ENCODE data around the gene CIB4. TPM values are rescaled to one million over a fixed set of nuclear protein-coding genes. Genes with fewer than 3 reads are reported as not detected.

Gene CIB4
- total and polyA plus RNA-seq, 9 of the 15 experiments (the other 6 are each of a cell fraction or from before 2014, with no cell fraction given) = not detected

- no peak for TF ChIP-seq CTCF (IDR thresholded peaks at IDR 0.05 in 2 of 3, conservative IDR thresholded peaks at IDR 0.05 in 1 of 3; ENCODE audit: insufficient read depth in 2 of 3, low read depth in 1 of 3, low read length in 3 of 3)
- TF ChIP-seq HLTF (IDR thresholded peaks at IDR 0.05) = no peak
- TF ChIP-seq DDX20 (tag; IDR thresholded peaks at IDR 0.05; ENCODE audit: low read depth) = no peak
- TF ChIP-seq ZNF699 (CRISPR knock-in tag; IDR thresholded peaks at IDR 0.05; ENCODE audit: insufficient replicate concordance) = no peak
- no peak for TF ChIP-seq NCOR1 (IDR thresholded peaks at IDR 0.05)
- no peak for TF ChIP-seq MEIS2 (IDR thresholded peaks at IDR 0.05; ENCODE audit: partially characterized antibody)
- no peak for TF ChIP-seq XRCC5 (IDR thresholded peaks at IDR 0.05; ENCODE audit: low read depth, low read length)
Observed at GRCh38 chr2:26619096-26619495, 22.1 kb downstream of the CIB4 start (continued).

GRCh38 chr2:26618611-26619010, 22.6 kb downstream of the CIB4 start:
- POLR2A ChIA-PET = no interaction called here
- Histone ChIP-seq H3K79me2 (ENCODE audit: control insufficient read depth, insufficient read depth, low read length) (no peaks in the 10 kb centered on the region), H3K9ac (ENCODE audit: insufficient read depth in 1 of 2, low read depth in 2 of 2, low read length in 2 of 2) (no peak overlapping the region), H3K9me3 (replicated peaks; ENCODE audit: control insufficient read depth, insufficient read depth, low read depth, low read length) (peaks cover 2% of the 10 kb centered on the region; the same call in 1 of the 2 replicates), H2AFZ (ENCODE audit: low read depth, low read length) (no peak overlapping the region), H3K27ac (ENCODE audit: extremely low read depth, low read depth, low read length) (no peak overlapping the region), H4K20me1 (replicated peaks; ENCODE audit: control insufficient read depth, insufficient read depth, low read length) (peaks cover 4% of the 10 kb centered on the region; the same call in 1 of the 2 replicates), H3K4me3 (no peak overlapping the region), H3K4me2 (ENCODE audit: insufficient read depth, low read length) (no peak overlapping the region), H3K4me1 (replicated peaks in 1 of 2; ENCODE audit: control insufficient read depth in 2 of 2, insufficient read depth in 2 of 2, low read length in 2 of 2) (peaks cover 0 to 6% of the 10 kb centered on the region in 2 experiments; a peak in 1 of 5 replicates), H3K27me3 (ENCODE audit: control insufficient read depth in 2 of 2, insufficient read depth in 2 of 2, low read length in 2 of 2) (peaks cover 53 to 71% of the 10 kb centered on the region in 2 experiments), H3K9me1 (ENCODE audit: control insufficient read depth, insufficient read depth, low read length) (no peaks in the 10 kb centered on the region), H3K36me3 (ENCODE audit: control insufficient read depth, insufficient read depth, low read length) (no peaks in the 10 kb centered on the region)
- no TSS peak for BruUV-seq (replicated peaks)
- in situ Hi-C loops (cut with MboI) = no loop called here
- FAIRE-seq (no peak), ATAC-seq (no peak), DNase-seq (ENCODE audit: extremely low read depth in 1 of 4, low spot score in 3 of 4) (no peak)
- CTCF ChIA-PET (ENCODE audit: low intra/inter-chr PET ratio) = no interaction called here
- intact Hi-C loops (cut with micrococcal nuclease) = no loop called here
- WGBS (ENCODE audit: insufficient coverage, low coverage, missing lambda C conversion rate) = under 1% methylated on average over 10 of the region's 10 CpGs
- no peak for TF ChIP-seq TRIM28 (IDR thresholded peaks at IDR 0.05)
- no peak for TF ChIP-seq MTA3 (IDR thresholded peaks at IDR 0.05; ENCODE audit: borderline replicate concordance)
- TF ChIP-seq ETV6 (IDR thresholded peaks at IDR 0.05; ENCODE audit: borderline replicate concordance in 1 of 2, low read depth in 2 of 2, low read length in 1 of 2) = no peak
- TF ChIP-seq ETV6 (CRISPR knock-in tag; IDR thresholded peaks at IDR 0.05; ENCODE audit: borderline replicate concordance) = no peak
- no peak for TF ChIP-seq KDM4B (IDR thresholded peaks at IDR 0.05; ENCODE audit: borderline replicate concordance in 2 of 2, low read depth in 1 of 2)
- no peak for TF ChIP-seq CTCFL (IDR thresholded peaks at IDR 0.05; ENCODE audit: borderline replicate concordance, insufficient read depth, low read depth, low read length, poor library complexity, severe bottlenecking)
- TF ChIP-seq GABPA (tag; conservative IDR thresholded peaks at IDR 0.05; ENCODE audit: low read depth) = no peak
- TF ChIP-seq PHB (CRISPR knock-in tag; IDR thresholded peaks at IDR 0.05) = no peak
